Left cardiac atrium (tissue), 4 donors: Measurements from ENCODE around the gene BRPF3. TPM values are rescaled to one million over a fixed set of nuclear protein-coding genes. Genes with fewer than 3 reads are reported as not detected.
"Not testable (repeated sequence)": the region's sequence is repeated elsewhere in the genome, so short reads cannot be mapped to it uniquely, and the experiment has no call there.

ENCODE experiments used
- ATAC-seq, 2 donors: fragments of 200-7000 bp; cut with Tn5 transposase; one replicate each; pipeline ENCODE4 v1.9.1; 2020; ENCODE audit warnings: mild to moderate bottlenecking in 2 of 2, moderate library complexity in 2 of 2
- DNase-seq: peaks from one replicate; pipeline ENCODE4 v3.0.0-alpha.2; 2020
- intact Hi-C, 2 donors: fragments of 100-400 bp; cut with DNase I; formaldehyde crosslinking; loops; one replicate each; pipeline versions ENCODE4 v1.14.1 to v1.15.1; 2022 to 2023
- total RNA-seq, 2 donors: library from RNA; stranded (reverse); fragmentation: NEBNext Ultra II Directional; extraction: Animal tissue kit (Norgen Biotek cat#: 25700); gene quantifications; one replicate each; pipeline ENCODE4 v1.2.1, GENCODE V29; 2021
- donor health status: DM: no; HTN: yes; CAD: no.
- donor health status: DM: no; HTN: yes; CAD: no; lungs with severe emphysema.
- donor health status: DM: yes; HTN: yes; CAD: no.
- donor health status: Dilated cardiomyopathy.

Gene BRPF3
- total RNA-seq, 2 donors from 2014 or later = 23.5 to 23.7 TPM

GRCh38 chr6:36197739-36198221 is 1.2 kb downstream of the BRPF3 start:
- no peak for DNase-seq
- intact Hi-C loops = loop anchor here (5.0 to 10.0 kb wide), 3 partner anchors 75 to 173 kb away; partner anchors contain the start of genes MAPK14 (in 2 of the 2) and SLC26A8 (in 1 of the 2)
- ATAC-seq = no peak

- intact Hi-C loops = loop anchor here (5.0 to 10.0 kb wide), 3 partner anchors 77 to 174 kb away; partner anchors contain the start of genes MAPK14 (in 2 of the 2) and SLC26A8 (in 1 of the 2)
- no peak for ATAC-seq
Observed at GRCh38 chr6:36198986-36199385, 2.4 kb downstream of the BRPF3 start.

GRCh38 chr6:36200154-36200891 is 3.8 kb downstream of the BRPF3 start:
- no peak for ATAC-seq
- DNase-seq = no peak
- intact Hi-C loops = no loop called here

More at GRCh38 chr6:36198986-36199385, 2.4 kb downstream of the BRPF3 start:
- no peak for DNase-seq

- ATAC-seq (no peak), DNase-seq (no peak)
- intact Hi-C loops = no loop called here
Observed at GRCh38 chr6:36200998-36201596, 4.6 kb downstream of the BRPF3 start.

GRCh38 chr6:36201612-36202011 is 5.1 kb downstream of the BRPF3 start:
- ATAC-seq (no peak), DNase-seq (no peak)
- intact Hi-C loops = no loop called here

- intact Hi-C loops = no loop called here
- no peak for ATAC-seq
- DNase-seq = no peak
Observed at GRCh38 chr6:36202101-36202500, 5.6 kb downstream of the BRPF3 start.

GRCh38 chr6:36204068-36204753 is 7.7 kb downstream of the BRPF3 start:
- no peak for DNase-seq
- peak in 1 of 2 donors; percentile 34 for ATAC-seq
- intact Hi-C loops = no loop called here

GRCh38 chr6:36207155-36207554 is 10.6 kb downstream of the BRPF3 start:
- ATAC-seq (peak in 1 of 2 donors; percentile 25), DNase-seq (no peak)
- intact Hi-C loops = no loop called here

- DNase-seq (no peak), ATAC-seq (no peak)
- intact Hi-C loops = no loop called here
Observed at GRCh38 chr6:36209606-36210005, 13.1 kb downstream of the BRPF3 start.

- intact Hi-C loops = no loop called here
- no peak for ATAC-seq
- DNase-seq = no peak
Observed at GRCh38 chr6:36210182-36210581, 13.6 kb downstream of the BRPF3 start.

- DNase-seq = no peak
- no peak for ATAC-seq
Observed at GRCh38 chr6:36210886-36211595, 14.5 kb downstream of the BRPF3 start.

GRCh38 chr6:36216559-36216958 is 20.0 kb downstream of the BRPF3 start:
- intact Hi-C loops = no loop called here
- peak in 1 of 2 donors; percentile 62 for ATAC-seq

More at GRCh38 chr6:36210886-36211595, 14.5 kb downstream of the BRPF3 start:
- intact Hi-C loops = no loop called here

GRCh38 chr6:36217188-36217587 is 20.6 kb downstream of the BRPF3 start:
- DNase-seq (no peak), ATAC-seq (no peak)
- intact Hi-C loops = no loop called here

More at GRCh38 chr6:36216559-36216958, 20.0 kb downstream of the BRPF3 start:
- no peak for DNase-seq

- ATAC-seq (no peak), DNase-seq (no peak)
- intact Hi-C loops = no loop called here
Observed at GRCh38 chr6:36217946-36218345, 21.4 kb downstream of the BRPF3 start.

- ATAC-seq, DNase-seq, intact Hi-C loops: not testable (repeated sequence)
Observed at GRCh38 chr6:36218516-36218915, 22.0 kb downstream of the BRPF3 start.

GRCh38 chr6:36219081-36219480 is 22.5 kb downstream of the BRPF3 start:
- ATAC-seq (no peak), DNase-seq (no peak)
- intact Hi-C loops = no loop called here

- intact Hi-C loops = no loop called here
- DNase-seq (no peak), ATAC-seq (no peak)
Observed at GRCh38 chr6:36220226-36220625, 23.7 kb downstream of the BRPF3 start.

- intact Hi-C loops = no loop called here
- no peak for DNase-seq
- ATAC-seq = no peak
Observed at GRCh38 chr6:36221674-36222073, 25.1 kb downstream of the BRPF3 start.

- intact Hi-C loops = no loop called here
- no peak for DNase-seq
- ATAC-seq = no peak
Observed at GRCh38 chr6:36222924-36223323, 26.4 kb downstream of the BRPF3 start.
